NCI-H2196 treated with DMSO at 0.1 percent for 48 hours (cell line): ENCODE data around the gene PLPP2.

Experiments
- DNase-seq: peaks from one replicate; lab custom pipeline; 2025; ENCODE audit not compliant: unreplicated experiment; lab: John Stamatoyannopoulos, UW

The PLPP2 gene

DNA sequence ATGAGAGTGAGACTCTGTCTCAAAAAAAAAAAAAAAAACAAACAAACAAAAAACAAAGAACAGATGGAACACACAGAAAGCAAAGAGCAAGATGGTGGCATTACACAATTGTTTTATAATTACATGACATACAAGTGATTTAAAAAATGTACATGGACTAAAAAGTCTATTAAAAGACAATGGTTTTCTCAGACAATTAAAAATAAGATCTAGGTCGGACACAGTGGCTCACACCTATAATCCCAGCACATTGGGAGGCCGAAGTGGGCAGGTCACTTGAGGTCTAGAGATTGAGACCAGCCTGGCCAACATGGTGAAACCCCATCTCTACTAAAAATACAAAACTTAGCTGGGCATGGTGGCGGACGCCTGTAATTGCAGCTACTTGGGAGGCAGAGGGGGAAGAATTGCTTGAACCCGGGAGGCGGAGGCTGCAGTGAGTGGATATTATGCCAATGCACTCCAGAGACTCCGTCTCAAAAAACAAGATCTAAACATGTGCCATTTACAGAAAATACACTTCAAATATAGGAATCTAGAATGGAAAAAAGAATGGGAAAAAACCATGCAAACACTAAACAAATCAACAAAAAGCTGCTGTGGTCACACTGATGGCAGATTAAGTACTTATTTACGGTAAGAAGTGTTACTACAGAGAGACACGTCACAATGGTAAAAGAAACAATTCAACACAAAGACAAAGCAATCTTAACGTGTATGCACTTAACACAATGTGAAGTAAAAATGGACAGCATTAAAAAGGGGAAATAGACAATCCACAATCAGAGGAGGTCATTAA, 26.7 kb upstream of the PLPP2 start:
- DNase-seq, result no peak

DNA sequence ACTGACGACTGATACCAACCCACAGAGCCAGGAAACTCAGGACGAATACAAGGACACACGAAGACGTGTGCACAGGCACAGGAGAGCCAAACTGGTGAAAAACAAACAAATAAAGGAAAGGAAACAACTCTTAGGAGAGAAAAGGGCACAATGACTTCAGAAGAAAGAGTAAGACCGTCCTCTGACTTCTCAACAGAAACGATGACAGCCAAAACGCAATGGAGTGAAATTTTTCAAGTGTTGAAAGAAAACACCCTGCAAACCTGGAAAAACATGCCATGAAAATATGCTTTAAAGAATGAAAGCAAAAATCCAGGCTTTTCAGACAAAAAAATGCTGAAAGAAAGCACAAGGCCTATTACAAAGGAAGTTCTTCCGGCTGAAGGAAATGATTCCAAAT, 24.6 kb upstream of the PLPP2 start:
- no peak for DNase-seq

DNA sequence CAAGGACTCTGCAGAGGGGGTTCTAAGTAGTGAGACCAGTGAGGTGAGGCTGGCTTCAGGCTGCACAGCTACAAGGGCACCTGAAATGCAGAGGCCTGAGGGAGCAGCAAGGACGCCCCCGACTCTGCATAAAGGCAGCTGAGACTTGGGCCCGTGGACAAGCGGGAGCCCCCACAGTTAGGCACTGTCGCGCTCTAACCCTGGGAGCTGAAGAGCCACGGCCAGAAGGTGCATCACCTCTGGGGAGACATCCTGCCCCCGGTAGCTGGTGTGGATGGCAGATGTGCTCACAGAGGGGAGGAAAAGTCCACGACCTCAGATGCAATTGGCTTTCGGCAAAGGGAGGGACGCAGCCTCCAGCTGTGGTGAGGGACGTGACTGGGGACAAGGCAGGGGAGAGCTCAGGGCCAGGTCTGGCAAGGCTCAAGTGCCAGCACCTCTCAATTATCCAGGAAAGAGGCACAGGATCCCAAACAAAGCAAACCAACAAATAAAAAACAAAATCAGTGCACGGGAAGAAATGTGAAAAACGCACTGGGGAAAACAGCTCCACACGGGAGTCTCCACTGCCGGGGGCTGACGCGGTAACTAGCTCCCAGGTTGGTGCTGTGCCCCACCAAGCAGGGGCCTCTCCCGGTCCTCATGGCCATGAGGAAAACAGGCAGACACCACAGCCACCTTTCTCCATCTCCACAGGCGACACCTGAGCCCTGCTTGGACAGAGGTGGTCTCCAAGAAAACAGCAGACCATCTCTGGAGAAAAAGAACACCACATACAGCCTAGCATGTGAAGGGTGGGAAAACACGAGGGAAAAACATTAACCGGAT, 23.0 kb upstream of the PLPP2 start:
- DNase-seq, result no peak

DNA sequence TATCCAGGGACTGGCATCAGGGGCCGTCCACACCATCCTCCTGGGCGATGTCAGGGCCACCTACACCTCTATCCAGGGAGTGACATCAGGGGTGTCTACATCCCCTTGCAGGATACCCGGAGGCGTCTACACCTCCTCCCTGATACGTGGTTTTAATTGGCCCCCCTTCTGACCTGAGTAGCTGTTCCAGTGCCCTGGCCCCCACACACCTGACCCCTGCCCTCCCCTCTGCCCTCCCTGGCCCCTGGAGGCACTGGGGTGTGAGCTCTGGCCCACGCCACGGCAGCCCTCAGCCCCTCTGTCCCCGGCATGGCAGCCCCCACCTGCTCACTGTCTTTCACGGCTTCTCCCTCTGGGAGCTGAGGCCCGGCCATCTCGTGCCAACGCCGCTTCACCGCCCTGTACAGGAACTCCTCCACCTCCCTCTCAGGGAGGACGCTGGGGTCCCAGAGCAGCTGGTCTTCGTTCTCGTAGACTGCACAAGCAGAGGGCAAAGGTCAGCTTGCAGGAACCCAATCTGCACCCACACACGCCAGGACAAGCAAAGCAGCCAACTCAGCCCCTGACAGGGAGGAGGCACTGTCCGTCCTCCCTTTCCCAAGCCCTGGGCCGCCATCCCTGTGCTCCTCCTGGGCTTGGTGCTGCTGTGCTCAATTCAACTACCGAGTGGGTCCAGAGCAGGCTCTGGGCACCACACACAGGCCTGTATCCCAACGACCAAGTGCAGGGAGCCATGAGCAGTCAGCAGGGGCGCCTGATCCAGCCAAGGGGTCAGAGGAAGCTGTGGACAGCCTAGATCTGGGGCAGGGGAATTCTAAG, 22.2 kb upstream of the PLPP2 start:
- no peak for DNase-seq

DNA sequence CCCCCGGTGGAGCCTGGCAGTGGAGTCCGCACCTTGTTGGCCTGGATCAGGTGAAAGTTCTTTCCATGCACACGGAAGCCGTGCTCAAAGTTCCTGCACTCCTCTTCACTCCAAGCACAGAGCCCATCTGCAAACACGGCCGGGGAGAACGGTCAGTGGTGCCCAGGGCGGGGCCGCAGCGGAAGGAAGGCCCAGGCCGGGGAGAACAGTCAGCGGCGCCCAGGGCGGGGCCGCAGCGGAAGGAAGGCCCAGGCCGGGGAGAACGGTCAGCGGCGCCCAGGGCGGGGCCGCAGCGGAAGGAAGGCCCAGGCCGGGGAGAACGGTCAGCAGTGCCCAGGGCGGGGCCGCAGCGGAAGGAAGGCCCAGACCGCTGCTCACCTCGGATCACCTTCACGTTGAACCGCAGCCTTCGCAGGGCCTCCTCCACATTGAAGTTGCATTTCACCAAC, 20.6 kb upstream of the PLPP2 start:
- no peak for DNase-seq

GRCh38 chr19:310781-311496, 19.7 kb upstream of the PLPP2 start:
- DNase-seq, result no peak

DNA sequence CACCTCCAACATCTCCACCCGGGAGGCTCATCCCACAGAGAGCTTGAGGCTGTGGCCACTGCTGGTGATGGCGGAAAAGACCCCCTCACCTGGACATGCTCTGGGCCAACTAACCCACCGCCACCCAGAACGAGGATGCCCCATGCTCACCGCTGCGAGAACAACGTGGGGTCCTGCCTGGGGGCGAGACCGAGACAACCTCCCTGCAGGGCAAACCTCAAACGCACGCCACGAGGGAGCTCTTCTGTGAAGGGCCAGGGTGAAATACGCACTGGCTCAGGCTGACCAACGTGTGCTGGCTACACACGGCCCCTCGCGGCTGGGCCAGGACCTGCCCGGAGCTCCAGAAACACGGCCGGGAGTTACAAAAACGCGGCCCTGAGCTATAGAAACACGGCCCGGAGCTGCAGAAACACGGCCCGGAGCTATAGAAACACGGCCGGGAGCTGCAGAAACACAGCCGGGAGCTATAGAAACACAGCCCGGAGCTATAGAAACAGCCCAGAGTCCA, 19.0 kb upstream of the PLPP2 start:
- no peak for DNase-seq

DNA sequence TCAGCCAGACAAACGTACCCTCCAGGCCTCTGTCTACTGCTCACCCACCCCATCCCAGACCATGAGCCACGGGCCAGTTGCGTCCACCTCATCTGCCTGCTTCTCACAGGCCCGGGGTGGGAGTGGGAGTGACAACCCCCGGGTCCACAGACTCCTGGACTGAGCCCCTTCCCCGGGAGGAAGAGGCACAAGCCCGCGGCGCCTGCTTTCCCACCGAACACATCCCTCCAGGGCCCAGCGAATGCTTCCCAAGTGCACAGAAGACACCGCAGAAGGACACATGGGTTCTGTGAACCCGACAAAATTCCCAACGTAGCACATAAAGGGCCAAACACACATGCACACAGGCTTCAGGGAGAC, 18.0 kb upstream of the PLPP2 start:
- DNase-seq, result no peak

DNA sequence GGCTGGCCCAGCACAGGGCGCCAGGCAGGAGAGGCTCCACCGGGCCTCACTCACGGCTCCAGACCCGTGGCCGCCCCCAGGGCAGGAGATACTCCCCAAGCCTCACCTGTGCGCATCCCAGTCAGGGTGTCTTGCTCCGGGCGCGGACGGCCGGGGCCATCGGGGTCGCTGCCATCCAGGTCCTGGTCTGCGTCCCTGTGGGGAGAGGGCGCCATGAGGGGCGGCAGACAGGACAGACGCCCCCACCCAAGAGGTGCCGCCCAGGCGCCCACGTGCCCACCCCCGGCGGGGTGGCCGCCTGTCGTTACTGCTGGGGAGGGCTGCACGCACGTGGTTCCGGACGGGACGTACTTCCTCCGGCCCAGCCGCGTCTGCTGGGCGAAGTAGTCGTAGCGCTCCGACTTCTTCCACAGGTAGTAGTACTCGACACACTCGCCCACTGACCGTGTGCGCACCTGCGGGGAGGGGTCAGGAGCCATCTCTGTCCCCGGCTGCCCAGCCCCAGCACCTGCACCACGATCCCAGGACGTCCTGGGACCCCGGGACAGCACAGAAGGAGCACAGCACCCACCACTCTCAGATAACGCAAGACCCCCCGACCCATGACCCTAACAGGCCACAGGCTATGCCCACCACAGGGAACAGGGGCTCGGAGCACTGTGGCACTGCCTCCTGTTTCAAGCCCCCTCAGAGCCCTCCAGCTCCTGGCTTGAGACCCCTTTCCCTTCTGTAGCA, 17.4 kb upstream of the PLPP2 start:
- DNase-seq, result no peak

DNA sequence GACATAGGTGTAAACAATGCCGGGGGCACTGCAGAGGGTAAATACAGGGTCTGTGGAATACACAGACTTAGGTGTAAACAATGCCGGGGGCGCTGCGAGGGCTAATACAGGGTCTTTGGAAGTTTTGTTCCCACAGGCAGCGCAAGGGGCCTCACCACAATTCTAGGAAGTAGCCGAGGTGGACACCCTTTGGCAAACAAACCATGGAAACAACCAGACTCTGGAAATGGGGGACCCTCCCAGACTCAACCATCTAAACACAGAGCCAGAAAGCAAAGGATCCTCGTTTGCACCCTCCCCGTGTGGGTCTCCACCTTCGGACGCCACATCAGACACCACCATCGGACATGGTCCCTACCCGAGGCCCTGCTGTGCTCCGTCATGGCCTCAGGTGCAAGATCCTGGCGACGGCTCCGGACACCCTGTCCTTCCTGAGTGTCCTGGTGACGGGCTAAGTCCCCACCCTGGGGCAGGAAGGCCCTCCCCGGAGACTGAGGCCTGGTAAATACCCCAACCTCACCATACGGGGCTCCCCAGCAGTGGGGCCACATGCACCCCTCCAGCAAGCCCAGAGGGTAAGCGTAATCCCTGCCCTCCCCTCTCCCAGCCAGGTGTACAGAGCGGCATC, 16.7 kb upstream of the PLPP2 start:
- DNase-seq, result no peak

GRCh38 chr19:307111-307531, 15.9 kb upstream of the PLPP2 start:
- no peak for DNase-seq

GRCh38 chr19:306151-306900, 15.1 kb upstream of the PLPP2 start:
- no peak for DNase-seq

DNA sequence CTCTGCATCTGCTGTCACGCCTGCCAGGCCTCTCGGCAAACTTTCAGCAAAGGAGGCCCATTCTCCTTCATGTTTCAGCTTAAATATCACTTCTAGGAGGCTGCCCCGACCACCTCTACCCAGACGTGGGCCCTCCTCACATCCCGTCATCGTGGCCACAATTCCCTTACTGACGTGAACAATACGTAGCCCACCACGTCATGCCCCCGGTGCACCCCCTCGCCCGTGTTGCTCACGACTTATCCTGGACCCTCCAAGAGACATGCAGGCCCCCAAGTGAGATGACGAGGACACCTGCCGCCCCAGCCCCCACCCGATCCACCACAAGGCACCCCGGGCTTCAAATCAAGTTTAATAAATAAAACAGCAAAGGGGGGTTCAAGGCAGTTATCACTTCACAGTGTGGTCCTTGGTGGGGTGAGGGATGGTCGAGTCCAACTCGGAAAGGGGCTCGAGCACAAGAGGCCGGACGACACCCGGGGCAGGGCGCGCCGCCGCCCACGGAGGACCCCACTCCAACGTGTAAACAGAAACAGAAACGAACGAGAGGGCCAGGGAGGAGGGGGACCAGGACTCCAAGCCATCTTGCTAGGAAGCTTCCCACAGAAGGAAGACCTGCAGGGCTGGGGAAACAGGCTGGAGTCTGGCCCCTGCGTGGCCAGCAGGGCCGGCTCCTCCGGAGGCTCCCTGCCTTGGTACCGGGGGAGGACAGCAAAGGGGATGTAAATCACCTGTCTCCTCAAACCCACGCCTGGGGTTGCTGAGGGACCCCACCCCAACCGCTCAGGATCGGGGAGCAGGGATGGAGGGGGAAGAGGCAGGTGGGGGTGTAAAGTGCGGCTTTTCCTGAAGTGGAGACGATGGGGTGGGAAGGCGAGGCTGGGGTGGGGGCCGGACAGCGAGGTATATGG, 14.3 kb upstream of the PLPP2 start:
- DNase-seq, result no peak

DNA sequence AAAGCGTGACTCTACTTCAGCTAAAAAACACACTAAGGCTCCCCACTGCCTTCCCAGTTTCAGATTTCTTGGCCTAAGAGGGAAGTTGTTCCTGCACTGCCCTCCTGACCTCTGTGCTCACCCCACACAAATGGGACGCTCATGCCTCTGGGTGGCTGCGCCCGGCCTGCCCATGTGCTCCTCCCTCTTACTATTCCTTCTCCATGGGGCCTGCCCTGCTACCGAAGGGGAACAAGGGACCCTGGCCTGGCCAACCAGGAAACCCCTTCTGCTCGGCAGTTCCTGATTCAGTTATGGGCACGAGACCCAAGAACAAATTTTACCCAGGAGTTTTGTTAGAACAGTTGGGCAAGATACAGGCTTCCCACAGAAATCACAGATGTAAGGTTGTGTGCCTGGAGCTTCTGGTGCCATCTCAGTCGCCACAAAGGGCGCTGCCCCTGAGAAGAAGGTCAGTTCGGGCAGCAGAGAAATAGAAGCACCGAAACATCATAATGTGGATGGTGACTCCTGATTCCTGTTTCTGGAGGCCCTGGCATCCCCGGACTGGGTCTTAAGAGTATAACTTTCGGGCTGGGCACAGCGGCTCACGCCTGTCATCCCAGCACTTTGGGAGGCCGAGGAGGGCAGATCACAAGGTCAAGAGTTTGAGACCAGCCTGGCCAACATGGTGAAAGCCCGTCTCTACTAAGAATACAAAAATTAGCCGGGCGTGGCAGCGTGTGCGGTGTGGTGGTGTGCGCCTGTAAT, 5.4 kb upstream of the PLPP2 start:
- DNase-seq, result no peak

DNA sequence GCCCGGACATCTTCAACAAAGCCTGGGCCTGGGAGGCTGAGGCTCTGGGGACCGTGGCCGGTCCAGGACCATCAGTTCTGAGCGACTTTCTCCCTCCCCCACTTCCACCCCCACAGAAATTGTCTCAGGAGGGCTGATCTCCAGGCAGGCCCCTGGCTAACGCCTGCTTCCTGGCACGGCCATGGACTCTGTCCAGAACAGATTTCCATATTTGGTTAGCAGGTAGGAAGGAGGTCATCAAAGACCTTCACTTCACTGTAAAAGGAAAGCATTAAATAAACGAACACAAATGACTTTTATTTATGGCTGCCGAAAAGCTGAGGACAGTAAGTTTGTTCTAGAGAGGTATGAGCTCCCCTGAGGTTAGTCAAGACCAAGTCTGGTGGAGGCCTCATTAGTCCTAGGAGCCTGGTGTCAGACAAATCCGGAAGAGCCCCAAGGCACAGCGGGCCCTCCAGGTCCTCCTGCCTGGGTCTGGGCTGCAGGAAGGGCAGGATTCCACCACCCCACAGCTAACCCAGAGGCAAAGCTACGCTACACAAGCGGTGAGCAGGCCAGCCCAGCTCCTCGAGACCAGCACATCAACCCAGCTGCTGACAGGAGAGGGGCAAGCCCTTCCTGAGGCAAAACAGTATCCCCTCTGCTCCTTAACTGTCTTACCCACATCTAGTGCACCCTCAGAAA, 4.6 kb upstream of the PLPP2 start:
- peak; percentile 26 for DNase-seq

- DNase-seq, result no peak
Measured at GRCh38 chr19:294946-295686, 3.9 kb upstream of the PLPP2 start.
